Subcutaneous adipose tissue (tissue), 4 donors: Measurements from ENCODE around the gene LGI2. TPM values are rescaled to one million over a fixed set of nuclear protein-coding genes. Genes with fewer than 3 reads are reported as not detected.

Source experiments
- CTCF ChIP-seq: fragments of 450-650 bp; IDR thresholded peaks from one replicate; pipeline ENCODE4 v1.5.1; 2016; ENCODE audit warnings: low read depth, mild to moderate bottlenecking, control low read depth, antibody characterized with exemption, moderate library complexity
- total RNA-seq, 4 donors: library from RNA; depleted of rRNA; stranded (reverse); fragments of >200 nt; gene quantifications; one replicate each; pipeline ENCODE4 v1.1.0, GENCODE V29; 2016

Gene LGI2
- total RNA-seq, 4 donors from 2014 or later = 1.7 to 4.4 (median 4.4) TPM

- no peak for TF ChIP-seq CTCF
Observed at GRCh38 chr4:25060241-25060962, 29.7 kb upstream of the LGI2 start.

GRCh38 chr4:25059791-25060190, 29.0 kb upstream of the LGI2 start:
- no peak for TF ChIP-seq CTCF

GRCh38 chr4:25058796-25059195, 28.1 kb upstream of the LGI2 start:
- TF ChIP-seq CTCF = no peak

GRCh38 chr4:25057299-25057698, 26.6 kb upstream of the LGI2 start:
- no peak for TF ChIP-seq CTCF

- TF ChIP-seq CTCF = no peak
Observed at GRCh38 chr4:25051534-25051933, 20.8 kb upstream of the LGI2 start.

GRCh38 chr4:25050370-25051078, 19.8 kb upstream of the LGI2 start:
- no peak for TF ChIP-seq CTCF

- no peak for TF ChIP-seq CTCF
Observed at GRCh38 chr4:25043548-25043947, 12.8 kb upstream of the LGI2 start.
